Measurements from ENCODE around the gene WIPF1.

DNA sequence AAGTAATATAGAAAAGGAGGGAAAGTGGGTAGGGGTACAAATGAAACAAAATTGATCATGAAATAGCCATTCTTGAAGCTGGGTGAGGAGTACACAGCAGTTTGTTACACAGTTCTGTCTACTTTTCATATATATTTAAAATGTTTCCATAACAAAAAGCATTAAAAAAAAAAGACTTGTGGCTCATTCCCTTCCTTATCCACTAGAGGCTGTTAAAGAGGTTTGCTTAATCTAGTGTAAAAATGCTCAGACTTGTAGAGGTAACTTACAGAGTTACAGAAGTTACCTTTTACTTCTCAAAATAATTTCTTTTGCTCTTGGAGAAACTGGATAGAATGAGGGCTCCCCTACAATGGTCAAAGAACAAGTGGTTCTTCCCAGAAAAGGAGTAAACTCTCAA, 8.1 kb upstream of the WIPF1 start:
- no peak for TF ChIP-seq EZH2 (IDR thresholded peaks at IDR 0.05; ENCODE audit: low read length)
- peak in 2 of 3 experiments; percentile 24 to 31 for TF ChIP-seq CTCF (optimal IDR thresholded peaks at IDR 0.05 in 1 of 3, IDR thresholded peaks at IDR 0.05 in 1 of 3, conservative IDR thresholded peaks at IDR 0.05 in 1 of 3; ENCODE audit: extremely low read depth in 1 of 3, insufficient read depth in 2 of 3, low read length in 3 of 3)

Data from keratinocyte (primary cell).